ENCODE results near the gene FADS2. TPM values are rescaled to one million over a fixed set of nuclear protein-coding genes. Genes with fewer than 3 reads are reported as not detected.

Gene FADS2
- total and polyA plus RNA-seq, 2 of the 13 experiments (the other 11 are each of a cell fraction or from before 2014, with no cell fraction given): 90.1 to 124 TPM

GRCh38 chr11:61904539-61905048 is 76.5 kb downstream of the FADS2 start (continued):
- TF ChIP-seq, protein P1, sequence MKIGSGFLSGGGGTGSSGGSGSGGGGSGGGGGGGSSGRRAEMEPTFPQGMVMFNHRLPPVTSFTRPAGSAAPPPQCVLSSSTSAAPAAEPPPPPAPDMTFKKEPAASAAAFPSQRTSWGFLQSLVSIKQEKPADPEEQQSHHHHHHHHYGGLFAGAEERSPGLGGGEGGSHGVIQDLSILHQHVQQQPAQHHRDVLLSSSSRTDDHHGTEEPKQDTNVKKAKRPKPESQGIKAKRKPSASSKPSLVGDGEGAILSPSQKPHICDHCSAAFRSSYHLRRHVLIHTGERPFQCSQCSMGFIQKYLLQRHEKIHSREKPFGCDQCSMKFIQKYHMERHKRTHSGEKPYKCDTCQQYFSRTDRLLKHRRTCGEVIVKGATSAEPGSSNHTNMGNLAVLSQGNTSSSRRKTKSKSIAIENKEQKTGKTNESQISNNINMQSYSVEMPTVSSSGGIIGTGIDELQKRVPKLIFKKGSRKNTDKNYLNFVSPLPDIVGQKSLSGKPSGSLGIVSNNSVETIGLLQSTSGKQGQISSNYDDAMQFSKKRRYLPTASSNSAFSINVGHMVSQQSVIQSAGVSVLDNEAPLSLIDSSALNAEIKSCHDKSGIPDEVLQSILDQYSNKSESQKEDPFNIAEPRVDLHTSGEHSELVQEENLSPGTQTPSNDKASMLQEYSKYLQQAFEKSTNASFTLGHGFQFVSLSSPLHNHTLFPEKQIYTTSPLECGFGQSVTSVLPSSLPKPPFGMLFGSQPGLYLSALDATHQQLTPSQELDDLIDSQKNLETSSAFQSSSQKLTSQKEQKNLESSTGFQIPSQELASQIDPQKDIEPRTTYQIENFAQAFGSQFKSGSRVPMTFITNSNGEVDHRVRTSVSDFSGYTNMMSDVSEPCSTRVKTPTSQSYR (CRISPR knock-in tag; IDR thresholded peaks at IDR 0.05; ENCODE audit: borderline replicate concordance): peak; percentile 78
- TF ChIP-seq SMC3 (IDR thresholded peaks at IDR 0.05; ENCODE audit: low read length) (no peak), AGO1 (IDR thresholded peaks at IDR 0.05; ENCODE audit: low read depth, low read length, poor library complexity, severe bottlenecking) (no peak), THAP8 (CRISPR knock-in tag; IDR thresholded peaks at IDR 0.05; ENCODE audit: borderline replicate concordance) (no peak), REPIN1 (CRISPR knock-in tag; IDR thresholded peaks at IDR 0.05; ENCODE audit: borderline replicate concordance, low read depth) (no peak; the same call in 1 of the 2 replicates), NCOA5 (CRISPR knock-in tag; IDR thresholded peaks at IDR 0.05) (no peak), NKX3-1 (CRISPR knock-in tag; IDR thresholded peaks at IDR 0.05) (no peak), ARNT2 (CRISPR knock-in tag; IDR thresholded peaks at IDR 0.05; ENCODE audit: low read depth) (no peak; the same call in 1 of the 2 replicates), ZNF724P (CRISPR knock-in tag; IDR thresholded peaks at IDR 0.05; ENCODE audit: borderline replicate concordance) (no peak), POLR2AphosphoS2 (IDR thresholded peaks at IDR 0.05; ENCODE audit: low read depth, low read length) (no peak), RBFOX2 (IDR thresholded peaks at IDR 0.05; ENCODE audit: low read depth, low read length) (peak; percentile 55; the same call in 1 of the 2 replicates), MXI1 (IDR thresholded peaks at IDR 0.05; ENCODE audit: borderline replicate concordance, low read depth, low read length) (peak; percentile 67; the same call in 1 of the 3 replicates), ZNF878 (CRISPR knock-in tag; IDR thresholded peaks at IDR 0.05) (no peak), ZMAT5 (CRISPR knock-in tag; IDR thresholded peaks at IDR 0.05; ENCODE audit: borderline replicate concordance, low read depth) (no peak), ZNF572 (CRISPR knock-in tag; IDR thresholded peaks at IDR 0.05) (no peak), FOXK2 (IDR thresholded peaks at IDR 0.05) (no peak), ZNF234 (CRISPR knock-in tag; conservative IDR thresholded peaks at IDR 0.05) (no peak), SMAD9 (CRISPR knock-in tag; IDR thresholded peaks at IDR 0.05) (no peak), STAG1 (CRISPR knock-in tag; IDR thresholded peaks at IDR 0.05) (no peak; the same call in 1 of the 2 replicates), ZNF414 (CRISPR knock-in tag; IDR thresholded peaks at IDR 0.05) (no peak), ZNF337 (CRISPR knock-in tag; IDR thresholded peaks at IDR 0.05; ENCODE audit: borderline replicate concordance, low read depth) (0 out of 2 replicates have a peak, but pooled peaks have one; percentile 27), ZNF597 (CRISPR knock-in tag; IDR thresholded peaks at IDR 0.05) (no peak), ZFY (CRISPR knock-in tag; IDR thresholded peaks at IDR 0.05) (peak; percentile 52; the same call in 1 of the 2 replicates), JUND (CRISPR knock-in tag; IDR thresholded peaks at IDR 0.05) (peak; percentile 34; the same call in 1 of the 2 replicates), ZNF737 (CRISPR knock-in tag; IDR thresholded peaks at IDR 0.05; ENCODE audit: borderline replicate concordance) (no peak), SMARCE1 (IDR thresholded peaks at IDR 0.05; ENCODE audit: borderline replicate concordance) (no peak), ZNF772 (CRISPR knock-in tag; IDR thresholded peaks at IDR 0.05) (no peak)

Data from HepG2 (cell line).